NCI-H82 (cell line): ENCODE measurements around the gene TRIL.

Experiments
- DNase-seq: peaks from one replicate; lab custom pipeline; 2025; lab: John Stamatoyannopoulos, UW

Gene TRIL

DNA sequence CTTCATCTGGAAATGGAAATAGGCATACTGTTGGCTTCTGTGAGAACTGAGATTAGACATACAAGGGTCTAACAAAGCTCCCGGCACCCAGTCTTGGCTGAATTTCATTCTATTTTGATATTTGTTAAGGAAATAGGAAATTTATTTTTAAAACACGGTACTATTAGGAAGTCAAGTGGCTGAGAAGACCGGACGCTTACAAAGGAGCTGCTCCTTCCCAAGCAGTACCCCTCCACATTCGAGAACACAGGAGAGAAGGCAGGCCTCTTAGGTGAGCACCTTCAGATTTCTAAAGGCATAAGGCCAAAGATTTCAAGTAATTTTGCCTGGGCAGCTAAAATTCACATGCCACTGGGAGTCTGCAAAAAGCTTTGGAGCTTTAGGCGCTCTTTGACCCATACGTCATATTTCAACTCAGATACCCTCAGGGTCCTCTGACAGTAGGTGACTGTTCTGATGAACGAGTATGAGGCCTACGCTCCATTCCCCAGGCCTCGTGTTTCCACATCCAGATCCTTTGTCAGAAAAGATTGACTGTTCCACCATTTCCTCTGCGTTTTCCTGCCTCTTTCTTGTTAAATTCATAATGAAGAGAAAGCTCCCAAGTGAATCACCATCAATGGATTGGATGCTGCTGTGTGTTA, 17.3 kb downstream of the TRIL start:
- DNase-seq: no peak

- DNase-seq: no peak
Observed at GRCh38 chr7:28939844-28940544, 18.1 kb downstream of the TRIL start.

DNA sequence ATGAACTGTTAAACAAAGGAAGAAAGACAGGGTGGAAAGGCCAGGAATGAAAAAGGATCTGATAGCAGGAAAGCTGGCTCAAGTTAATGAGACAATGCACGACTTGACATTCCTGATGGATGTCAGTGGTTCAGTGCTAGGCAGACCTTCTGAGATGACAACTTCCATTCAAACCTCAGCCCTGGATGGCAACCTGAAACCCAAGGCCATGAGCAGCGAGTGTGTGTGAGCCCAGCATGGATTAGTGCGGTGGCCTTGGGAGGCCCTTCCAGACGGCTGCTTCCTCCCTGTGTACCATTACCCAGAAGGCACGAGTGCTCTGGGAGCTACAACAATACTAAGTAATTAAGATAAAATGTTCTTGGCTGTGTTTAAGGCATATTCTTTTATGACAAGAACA, 18.8 kb downstream of the TRIL start:
- peak; percentile 6 for DNase-seq

DNA sequence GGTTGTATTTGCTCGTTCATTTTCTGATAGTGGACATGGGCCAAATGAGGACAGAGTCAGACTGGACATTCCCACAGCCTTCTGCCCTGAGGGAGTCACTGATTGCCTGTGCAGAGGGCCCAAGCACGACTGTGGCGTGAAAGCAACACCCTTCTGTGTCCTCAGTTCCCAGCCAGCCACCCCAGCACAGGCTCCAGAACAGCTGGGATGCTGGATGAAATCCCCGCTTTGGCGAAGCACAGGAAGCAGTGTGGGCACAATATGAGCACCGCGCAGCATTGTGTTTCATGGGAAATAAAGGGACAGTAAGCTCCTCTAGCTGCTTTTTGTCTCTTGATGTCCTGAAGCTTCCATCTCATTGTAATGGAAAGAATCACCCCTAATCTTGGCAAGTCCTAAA, 20.5 kb downstream of the TRIL start:
- no peak for DNase-seq

DNA sequence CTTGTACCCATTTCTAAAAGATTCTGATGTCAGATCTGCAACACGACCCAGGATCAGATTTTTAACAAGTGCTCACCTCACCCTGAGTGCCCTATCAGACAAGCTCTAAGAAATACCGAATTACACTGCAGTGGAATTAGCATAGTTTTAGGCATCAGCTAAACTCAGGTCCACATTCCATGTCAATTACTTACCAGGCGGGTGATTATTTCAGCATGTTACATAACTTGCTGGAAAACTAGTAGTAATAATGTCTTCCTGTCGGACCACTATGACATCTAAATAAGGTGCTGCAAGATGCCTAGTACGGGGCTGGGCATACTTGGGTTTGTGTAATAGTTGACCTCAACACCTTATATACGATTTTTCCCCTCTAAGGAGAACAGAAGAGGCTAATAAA, 21.0 kb downstream of the TRIL start:
- DNase-seq: no peak

DNA sequence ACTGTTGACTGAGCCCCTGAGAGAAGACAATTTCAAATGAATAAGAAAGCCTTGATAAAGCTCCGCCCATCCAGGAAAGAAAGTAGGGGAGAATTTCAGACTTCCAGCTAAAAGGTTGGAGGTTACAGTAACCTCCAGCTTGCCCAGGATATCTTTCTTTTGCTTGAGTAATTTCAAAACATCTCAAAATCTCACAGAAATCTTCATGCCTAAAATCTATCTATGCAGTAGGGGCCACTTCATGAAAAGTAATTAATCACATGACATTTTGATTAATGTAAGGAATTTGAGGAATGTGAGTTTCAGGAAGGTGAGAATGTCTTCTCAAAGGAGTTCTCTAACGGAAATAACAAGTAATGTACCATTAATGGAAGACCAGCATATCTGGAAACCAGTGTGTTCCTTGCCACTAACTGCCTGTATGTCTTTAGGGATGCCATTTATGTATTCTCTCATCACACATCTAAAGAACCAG, 24.2 kb downstream of the TRIL start:
- no peak for DNase-seq

GRCh38 chr7:28931565-28931964, 26.6 kb downstream of the TRIL start:
- no peak for DNase-seq

DNA sequence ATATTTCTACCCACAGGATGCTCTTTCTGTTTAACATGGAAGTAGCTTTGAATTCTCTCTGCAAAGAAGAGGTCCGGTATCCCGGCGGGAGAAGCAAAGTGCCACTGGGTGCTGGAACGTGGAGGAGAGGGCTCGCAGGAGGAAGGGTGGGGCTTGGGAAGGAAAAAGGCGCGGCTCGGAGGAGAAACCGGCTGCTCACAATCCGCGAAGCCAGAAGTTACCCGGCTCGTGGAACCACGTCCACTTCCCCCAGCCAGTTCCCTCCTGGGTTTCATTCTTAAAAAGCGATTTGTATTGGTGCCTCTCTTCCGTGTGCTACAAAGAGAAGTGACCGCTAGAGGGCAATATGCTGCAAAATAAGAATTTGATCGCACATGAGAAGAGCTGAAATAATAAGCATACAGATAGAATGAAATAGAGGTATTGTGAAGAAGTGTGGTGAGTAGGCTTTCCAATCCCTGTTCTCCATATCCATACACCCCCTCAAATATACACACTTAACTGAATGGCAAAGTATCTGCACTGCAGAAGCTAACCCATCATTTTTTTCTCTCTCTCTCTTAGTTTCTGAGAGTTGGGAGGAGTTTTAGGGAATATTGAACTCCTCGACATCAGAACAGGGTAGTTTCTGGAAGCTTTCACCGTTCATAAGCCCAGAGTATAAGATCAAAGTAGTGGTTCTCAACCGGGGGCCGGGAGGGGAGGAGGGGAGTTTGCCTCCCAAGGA, 31.1 kb downstream of the TRIL start:
- peak; percentile 90 for DNase-seq

DNA sequence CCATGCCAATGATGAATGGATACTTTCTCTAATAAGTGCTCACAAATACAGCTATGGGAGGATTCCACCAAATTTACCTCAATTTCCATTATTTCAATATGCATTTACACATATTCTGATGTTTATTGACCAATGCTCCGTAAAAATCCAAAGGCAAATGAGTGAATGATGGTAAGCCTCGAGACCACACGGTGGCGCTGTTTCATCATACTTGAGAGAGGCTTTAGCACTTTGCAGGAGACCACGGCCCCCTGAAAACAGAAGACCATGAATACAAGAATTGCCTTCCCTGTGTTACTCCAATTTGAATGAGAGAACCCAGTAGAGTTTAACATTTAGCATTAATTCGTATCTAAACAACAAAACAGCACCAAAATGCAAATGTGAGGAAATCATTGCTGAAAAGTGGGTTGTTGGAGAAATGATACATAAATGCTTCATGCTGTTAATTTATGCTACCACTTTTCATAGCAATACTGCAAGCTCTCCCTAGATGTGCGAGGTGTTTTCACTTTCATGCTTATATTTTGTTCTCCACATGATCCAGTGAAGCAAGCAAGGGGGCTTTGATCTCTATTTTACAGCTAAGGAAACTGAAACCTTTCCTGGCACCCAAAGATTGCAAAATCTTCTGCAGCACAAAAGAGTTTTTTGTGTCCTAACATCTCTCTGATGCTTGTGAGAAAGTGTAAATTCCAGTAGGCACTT, 35.4 kb downstream of the TRIL start:
- peak; percentile 93 for DNase-seq

GRCh38 chr7:28921822-28922221, 36.3 kb downstream of the TRIL start:
- peak; percentile 87 for DNase-seq

GRCh38 chr7:28920424-28920823, 37.7 kb downstream of the TRIL start:
- no peak for DNase-seq

DNA sequence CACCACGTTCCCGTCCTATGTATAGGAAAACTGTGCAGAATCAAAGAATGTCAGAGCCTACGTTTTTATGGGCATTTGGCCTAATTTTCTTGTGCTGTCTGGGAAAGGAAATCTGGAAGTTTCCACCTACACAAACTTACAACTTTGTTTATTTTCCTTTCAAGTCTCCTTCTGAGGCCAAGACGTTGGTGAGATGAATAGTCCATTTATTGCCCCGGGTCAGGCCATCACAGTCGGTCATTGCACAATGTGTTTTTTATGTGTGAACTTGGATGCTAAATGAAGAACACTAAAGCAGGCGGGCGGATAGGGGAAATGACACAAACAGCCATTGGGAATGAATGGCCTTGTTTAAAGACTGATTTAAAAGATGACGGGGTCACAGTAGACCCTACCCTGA, 38.6 kb downstream of the TRIL start:
- DNase-seq: no peak

DNA sequence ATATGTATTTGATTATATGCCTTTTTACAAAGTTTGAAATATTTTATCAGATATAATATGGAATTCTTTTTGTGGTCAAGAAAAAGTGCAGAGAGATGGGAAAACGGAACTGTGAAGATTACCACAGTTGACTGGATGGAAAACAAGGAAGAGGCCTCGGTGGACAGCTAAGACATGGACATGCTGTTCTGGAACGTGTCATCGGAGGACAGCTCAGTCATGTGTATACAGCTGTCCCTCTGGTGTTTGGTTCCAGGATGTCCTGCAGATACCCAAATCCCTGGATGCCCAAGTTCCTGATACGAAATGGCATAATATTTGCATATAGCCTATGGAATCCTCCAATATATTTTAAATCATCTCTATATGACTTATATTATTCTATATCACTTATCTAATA, 49.4 kb downstream of the TRIL start:
- no peak for DNase-seq

GRCh38 chr7:28905464-28905863, 52.7 kb downstream of the TRIL start:
- no peak for DNase-seq

DNA sequence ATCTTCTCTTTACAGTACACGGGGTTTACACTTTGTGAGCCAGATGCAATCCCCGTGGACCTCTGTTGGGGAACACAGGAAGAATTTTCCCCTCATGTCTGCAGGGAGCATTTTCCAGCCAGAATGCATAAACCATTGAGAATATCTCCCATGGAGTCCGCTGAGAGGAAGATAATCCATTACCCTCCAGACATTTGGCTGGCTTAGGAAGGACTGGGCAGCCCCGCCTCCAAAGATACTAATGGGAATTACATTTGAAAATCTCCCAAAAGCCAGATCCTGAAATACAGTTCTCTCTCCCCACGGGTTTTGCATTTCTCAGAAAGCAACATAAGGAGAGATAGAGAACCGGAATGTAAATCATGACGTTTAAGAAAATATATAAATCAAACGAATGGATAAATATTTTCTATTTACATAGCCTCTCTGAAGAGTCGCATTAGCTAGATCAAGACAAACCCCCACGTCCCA, 53.5 kb downstream of the TRIL start:
- peak; percentile 81 for DNase-seq

DNA sequence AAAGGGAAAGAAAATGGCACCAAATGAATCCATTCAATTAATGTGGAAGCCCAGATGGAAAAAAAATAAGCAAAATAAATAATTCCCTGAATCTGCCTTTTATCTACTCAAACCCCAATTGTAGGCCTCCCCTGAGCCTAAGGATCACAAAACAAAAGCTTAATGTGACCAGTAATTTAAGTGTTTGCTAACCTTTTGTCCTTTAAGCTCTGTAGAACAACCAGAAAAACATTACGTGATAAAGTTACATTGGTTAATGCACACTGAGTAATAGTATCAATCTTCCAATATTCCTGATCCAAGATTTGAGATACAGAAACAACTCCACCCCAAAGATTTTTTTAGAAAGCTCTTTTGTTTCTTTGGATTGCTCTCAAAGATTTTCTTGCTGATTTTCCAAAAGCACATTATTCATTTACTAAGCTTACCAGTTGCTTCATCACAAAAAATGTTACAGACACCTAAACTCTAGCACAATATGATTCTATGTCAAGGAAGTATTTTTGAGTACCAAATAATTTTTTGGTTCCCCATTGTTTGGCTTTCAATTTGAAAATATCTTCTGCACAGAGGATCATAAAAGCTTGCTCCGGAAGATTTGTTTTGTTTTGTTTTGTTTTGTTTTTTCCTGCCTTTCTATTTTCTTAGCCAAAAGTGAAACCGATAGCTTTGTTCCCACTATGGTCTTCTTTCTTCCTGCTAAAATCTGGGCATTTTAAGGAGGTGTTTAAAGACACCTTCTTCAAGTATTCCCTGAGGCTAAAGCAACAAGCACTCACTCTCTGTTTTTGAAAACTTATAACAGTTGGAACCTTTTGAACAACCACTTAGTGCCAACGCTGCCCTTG, 54.2 kb downstream of the TRIL start:
- no peak for DNase-seq
